Kidney tubule cell (primary cell): ENCODE data around the gene GFPT1.
A peak's percentile ranks its signal among the peaks of the same experiment; 100 is the strongest.
"Not testable (repeated sequence)": the region's sequence is repeated elsewhere in the genome, so short reads cannot be mapped to it uniquely, and the experiment has no call there.

ENCODE experiments used
- DNase-seq: peaks from one replicate; pipeline ENCODE4 v3.0.0-alpha.2; 2018; ENCODE audit warnings: low spot score

The GFPT1 gene

DNA sequence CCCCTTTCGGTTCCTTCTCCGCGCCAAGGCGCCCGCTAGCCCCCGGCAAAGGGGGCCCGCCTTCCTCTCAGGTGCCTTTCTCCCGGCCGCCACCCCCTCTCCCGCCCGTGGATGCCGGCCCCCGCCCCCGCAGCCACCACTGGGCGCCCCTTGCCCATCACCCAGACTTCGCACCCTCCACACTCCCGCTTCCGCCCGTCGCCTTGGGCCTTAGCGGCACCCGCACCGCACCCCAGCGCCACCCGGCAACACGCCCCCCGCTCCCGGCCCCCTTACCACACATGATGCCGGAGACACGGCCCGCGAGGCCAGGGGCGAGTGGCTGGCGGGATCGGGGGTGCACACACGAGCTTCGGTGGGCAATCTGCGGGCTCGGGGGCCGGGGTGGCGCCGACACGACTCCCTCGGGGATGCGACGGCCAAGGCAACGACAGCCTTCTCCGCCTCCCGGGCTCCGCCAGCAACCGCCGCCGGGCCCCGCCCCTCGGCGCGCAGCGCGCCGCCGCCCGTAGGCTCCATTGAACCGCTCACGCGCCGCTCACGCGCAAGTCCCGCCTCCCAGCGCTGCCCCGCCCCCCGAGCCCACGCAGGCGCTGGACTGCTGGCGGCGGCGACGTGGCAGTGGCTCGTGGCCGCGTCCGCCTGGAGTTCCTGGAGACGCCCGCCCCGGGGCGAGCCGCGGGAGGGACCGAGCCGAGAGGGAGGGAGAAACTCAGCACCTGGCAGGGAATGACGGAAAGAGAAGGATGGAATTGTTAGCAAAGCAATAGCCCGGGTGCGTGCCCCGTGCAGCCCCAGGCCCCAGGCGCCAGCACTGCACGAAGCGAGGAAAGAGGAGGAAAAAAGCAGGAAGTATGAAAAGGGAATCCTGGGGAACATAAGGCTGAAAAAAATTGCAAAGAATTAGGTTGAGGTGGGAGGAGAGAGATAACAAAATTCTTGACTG lies at the start of gene GFPT1:
Gene GFPT1, minus strand, starts transcription at position 439 of the 946 bp plus-strand sequence. Its CDS starts 156 bp downstream, at position 283.
- DNase-seq, result peak; percentile 97

GRCh38 chr2:69436596-69436937 lies 49.5 kb upstream of the GFPT1 start:
- DNase-seq, result no peak

DNA sequence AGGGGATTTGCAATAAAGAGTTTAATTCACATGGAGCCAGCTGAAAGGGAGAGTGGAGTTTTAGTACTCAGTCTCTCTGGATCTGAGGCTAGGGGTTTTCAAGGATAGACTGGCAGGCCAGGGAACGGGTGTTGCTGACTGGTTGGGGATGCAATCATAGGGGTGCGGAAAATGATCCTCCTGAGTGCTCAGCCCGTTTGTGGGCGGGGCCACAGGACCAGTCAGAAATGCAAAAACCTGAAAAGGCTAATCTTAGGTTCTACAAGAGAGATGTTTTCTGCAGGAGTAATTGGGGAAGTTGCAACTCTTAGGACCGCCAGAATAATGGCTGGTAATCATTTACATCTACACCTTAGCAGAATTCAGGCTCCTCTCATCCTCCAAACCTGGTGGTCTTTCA lies 47.7 kb upstream of the GFPT1 start:
- no peak for DNase-seq

- DNase-seq, result no peak
Observed at GRCh38 chr2:69429491-69430183, 42.6 kb upstream of the GFPT1 start.

- peak; percentile 15 for DNase-seq
Observed at GRCh38 chr2:69428981-69429380, 42.0 kb upstream of the GFPT1 start.

GRCh38 chr2:69424419-69424818 lies 37.4 kb upstream of the GFPT1 start:
- DNase-seq, result no peak

GRCh38 chr2:69422198-69422597 lies 35.2 kb upstream of the GFPT1 start:
- DNase-seq, result no peak

DNA sequence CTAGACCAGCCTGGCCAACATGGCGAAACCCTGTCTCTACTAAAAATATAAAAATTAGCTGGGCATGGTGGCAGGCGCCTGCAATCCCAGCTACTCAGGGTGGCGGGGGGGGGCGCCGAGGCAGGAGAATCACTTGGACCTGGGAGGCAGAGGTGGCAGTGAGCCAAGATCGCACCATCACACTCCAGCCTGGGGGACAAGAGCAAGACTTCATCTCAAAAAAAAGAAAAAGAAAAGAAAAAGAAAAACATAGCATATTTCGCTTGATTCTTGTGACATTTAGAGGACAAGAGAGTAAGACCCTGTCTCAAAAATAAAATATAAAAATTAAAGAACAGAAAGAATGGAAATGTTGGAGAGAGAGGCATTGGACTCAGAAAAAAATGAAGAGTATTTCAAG lies 32.1 kb upstream of the GFPT1 start:
- DNase-seq, result not testable (repeated sequence)

DNA sequence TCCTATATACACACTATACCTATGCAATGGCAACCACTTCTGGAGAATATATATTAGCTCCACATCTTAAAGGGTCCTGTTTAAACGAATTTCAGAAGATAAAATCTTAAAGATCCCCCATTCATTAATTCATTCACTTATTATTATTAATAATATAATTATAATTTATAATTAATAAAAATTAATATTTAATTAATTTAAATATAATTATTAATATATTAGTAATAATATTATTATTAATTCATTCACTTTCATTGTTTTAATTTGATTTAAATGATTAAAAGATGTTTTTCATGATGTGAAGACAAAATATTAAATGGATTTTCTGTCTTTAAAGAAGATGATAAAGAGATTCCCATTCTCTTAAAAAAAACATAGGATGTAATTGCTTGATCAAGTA lies 29.1 kb upstream of the GFPT1 start:
- no peak for DNase-seq

DNA sequence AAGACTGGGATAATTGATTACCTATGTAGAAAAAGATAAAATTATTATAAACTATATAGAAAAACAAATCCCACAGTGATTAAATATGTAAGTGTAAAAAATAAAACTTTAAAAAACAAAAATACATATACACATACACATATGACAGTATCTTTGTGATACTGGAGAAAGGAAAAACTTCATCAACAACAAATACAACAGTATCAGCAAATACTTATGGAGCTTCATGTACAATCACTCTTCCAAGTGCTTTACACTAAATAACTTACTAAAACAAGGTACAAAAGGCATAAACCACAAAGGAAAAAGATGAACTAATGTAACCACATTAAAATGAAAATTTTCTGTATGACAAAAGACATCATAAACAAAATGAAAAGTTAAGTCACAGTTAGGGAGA lies 24.1 kb upstream of the GFPT1 start:
- DNase-seq, result no peak

GRCh38 chr2:69405306-69405705 lies 18.3 kb upstream of the GFPT1 start:
- no peak for DNase-seq

- no peak for DNase-seq
Observed at GRCh38 chr2:69400121-69400520, 13.1 kb upstream of the GFPT1 start.

DNA sequence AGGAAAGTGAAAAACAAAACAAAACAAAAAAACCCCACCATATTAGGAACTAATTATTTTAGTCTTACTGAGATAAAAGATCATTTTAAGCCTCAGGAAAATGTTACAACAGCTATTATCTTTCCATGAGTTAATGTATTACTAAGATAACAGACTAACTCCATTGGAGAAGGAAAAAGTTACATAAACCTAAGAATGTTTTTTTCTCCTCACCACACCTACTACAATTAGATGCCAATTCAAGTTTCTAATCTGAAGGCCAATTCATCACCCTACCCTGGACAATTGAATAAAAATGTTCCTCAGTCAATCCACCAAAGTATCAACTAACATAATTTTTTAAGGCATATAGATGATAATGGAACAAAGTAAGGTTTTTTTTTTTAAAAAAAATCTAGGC lies 10.2 kb upstream of the GFPT1 start:
- DNase-seq, result no peak

DNA sequence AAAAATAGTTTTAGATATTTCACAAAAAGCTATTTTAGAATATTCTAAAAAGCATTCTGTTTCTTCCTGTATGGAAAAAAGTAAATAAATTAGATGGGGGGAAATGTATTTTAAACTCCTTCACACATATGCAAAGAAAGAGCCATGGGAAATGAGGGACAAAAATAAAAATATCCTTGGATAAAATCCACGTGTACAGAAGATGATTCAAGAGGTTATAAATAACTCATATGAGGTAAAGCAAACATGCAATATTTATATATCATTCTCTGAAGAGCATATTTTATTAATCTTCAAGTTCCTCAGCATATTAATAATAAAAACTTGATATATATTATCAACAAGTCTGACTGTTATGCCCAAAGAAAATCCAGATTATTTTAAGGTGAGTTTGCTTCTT lies 8.8 kb upstream of the GFPT1 start:
- no peak for DNase-seq

DNA sequence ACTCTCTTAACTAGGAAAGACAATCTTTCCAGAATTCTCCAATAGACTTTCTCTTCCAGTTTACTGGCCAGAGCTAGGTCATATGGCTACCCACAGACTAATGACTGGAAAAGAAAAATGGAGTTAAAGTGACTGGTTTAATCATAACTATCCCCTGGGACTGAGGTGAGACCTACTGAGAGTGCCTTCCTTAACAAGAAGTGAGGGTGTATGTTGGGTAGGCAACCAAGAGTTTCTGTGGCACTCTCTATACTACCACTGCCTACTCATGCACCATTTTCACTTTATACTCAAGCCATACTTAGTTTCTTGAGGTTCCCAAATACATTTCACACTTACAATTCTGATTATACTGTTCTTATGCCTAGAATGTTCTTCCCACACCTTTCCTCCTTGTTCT lies 6.9 kb upstream of the GFPT1 start:
- no peak for DNase-seq

DNA sequence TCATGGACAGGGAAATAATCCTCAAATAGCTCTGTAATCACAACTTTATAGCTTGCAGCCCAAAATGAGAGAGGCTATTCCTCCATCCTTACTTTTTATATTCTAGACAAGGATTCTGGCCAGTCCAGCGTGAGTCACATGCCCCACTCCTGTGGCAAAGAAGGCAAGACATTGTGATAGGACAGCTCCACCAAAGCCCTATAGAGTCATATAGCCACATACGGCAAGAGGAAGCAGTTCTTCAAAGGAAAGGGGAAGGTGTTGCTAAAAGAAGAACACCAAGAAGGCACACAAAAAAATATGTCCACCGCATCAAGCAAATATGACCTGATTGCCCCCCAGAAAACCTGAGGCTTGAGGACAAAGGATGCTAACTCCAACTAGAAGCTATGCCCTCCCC lies 3.4 kb upstream of the GFPT1 start:
- no peak for DNase-seq

DNA sequence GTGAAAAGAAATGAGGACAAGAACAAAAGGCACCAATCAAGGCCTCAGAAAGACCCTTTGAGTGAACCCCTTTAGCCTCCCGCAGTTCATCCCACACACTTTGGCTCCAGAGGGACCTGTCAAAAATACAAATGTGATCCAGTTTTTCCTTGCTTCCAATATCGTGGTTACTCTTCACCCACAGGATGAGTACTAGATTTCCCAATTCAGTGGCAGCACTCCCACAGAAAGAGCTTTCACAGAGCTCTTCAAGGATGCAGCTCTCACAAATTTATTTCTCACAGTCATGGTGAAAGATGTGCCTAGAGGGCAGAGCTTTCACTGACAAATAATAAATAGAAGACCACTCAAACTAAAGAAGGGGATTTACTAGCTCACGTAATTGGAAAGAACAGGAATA lies 3.0 kb upstream of the GFPT1 start:
- DNase-seq, result no peak

- DNase-seq, result no peak
Observed at GRCh38 chr2:69389271-69389670, 2.2 kb upstream of the GFPT1 start.

- DNase-seq, result peak; percentile 28
Observed at GRCh38 chr2:69387770-69388481, 899 bp upstream of the GFPT1 start.

DNA sequence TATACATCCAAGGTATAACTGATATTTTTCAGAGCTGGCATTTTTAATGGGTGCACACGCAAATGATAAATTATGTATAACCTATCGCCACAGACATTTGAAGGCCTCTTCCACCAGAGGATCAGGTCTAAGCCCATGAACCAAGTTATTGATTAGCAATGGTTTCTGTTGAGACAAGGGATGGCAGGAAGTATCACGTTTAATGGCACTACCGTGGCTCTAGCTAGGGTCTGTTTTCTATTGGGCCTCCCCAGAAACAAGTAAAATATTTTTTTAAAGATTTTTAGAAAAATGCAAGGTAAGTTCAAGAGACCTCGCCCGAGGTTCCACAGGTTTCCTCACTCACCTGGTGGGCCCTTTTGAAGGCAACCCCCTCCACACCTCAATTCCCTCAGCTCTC lies 667 bp downstream of the GFPT1 start:
- DNase-seq, result peak; percentile 17

GRCh38 chr2:69385443-69386151 lies 1.4 kb downstream of the GFPT1 start:
- DNase-seq, result peak; percentile 4

DNA sequence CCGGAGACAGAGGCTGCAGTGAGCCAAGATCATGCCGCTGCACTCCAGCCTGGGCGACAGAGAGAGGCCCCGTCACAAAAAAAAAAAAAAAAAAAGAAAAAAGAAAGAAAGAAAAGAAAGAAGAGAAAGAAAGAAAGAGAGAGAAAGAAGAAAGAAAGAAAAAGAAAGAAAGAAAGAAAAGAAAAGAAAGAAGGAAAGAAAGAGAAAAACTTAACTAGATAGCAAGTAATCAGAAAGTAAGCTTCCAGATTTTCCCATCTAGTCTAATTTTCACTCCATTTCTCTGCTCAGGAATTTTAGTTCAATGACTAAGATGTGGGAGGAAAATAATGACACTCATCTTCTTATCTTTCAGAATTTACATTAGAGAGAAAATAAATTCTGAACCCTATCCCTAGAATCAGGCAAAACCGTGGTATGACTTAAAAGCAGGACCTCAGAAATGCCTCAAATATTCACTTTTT lies 2.4 kb downstream of the GFPT1 start:
- DNase-seq, result peak; percentile 8
